ENCODE measurements around the gene KCNIP3.

The KCNIP3 gene

GRCh38 chr2:95311815-95312542 lies 14.8 kb downstream of the KCNIP3 start:
- Mint-ChIP-seq H3K36me3 (ENCODE audit: low read depth) (no peaks in the 10 kb centered on the region), H3K27ac (no peak overlapping the region), H3K4me1 (ENCODE audit: low read depth) (no peaks in the 10 kb centered on the region), H3K27me3 (peaks cover 2% of the 10 kb centered on the region), H3K9me3 (no peaks in the 10 kb centered on the region), H3K4me3 (no peak overlapping the region)

GRCh38 chr2:95312543-95313201 lies 15.5 kb downstream of the KCNIP3 start:
- H3K27me3 Mint-ChIP-seq: peaks cover 2% of the 10 kb centered on the region
- H3K36me3 Mint-ChIP-seq (ENCODE audit: low read depth): no peaks in the 10 kb centered on the region
- H3K4me1 Mint-ChIP-seq (ENCODE audit: low read depth): no peaks in the 10 kb centered on the region
- H3K4me3 Mint-ChIP-seq: no peak overlapping the region
- no peaks in the 10 kb centered on the region for H3K9me3 Mint-ChIP-seq
- H3K27ac Mint-ChIP-seq: no peak overlapping the region

GRCh38 chr2:95313296-95314131 lies 16.4 kb downstream of the KCNIP3 start:
- no peak overlapping the region for H3K27ac Mint-ChIP-seq
- H3K4me3 Mint-ChIP-seq: no peak overlapping the region
- no peaks in the 10 kb centered on the region for H3K4me1 Mint-ChIP-seq (ENCODE audit: low read depth)
- H3K36me3 Mint-ChIP-seq (ENCODE audit: low read depth): no peaks in the 10 kb centered on the region
- peaks cover 2% of the 10 kb centered on the region for H3K27me3 Mint-ChIP-seq
- H3K9me3 Mint-ChIP-seq: no peaks in the 10 kb centered on the region

GRCh38 chr2:95314598-95314963 lies 17.4 kb downstream of the KCNIP3 start:
- Mint-ChIP-seq H3K27ac (no peak overlapping the region), H3K9me3 (no peaks in the 10 kb centered on the region), H3K27me3 (peaks cover 2% of the 10 kb centered on the region), H3K4me3 (no peak overlapping the region), H3K36me3 (ENCODE audit: low read depth) (no peaks in the 10 kb centered on the region), H3K4me1 (ENCODE audit: low read depth) (no peaks in the 10 kb centered on the region)

- Mint-ChIP-seq H3K27ac (no peak overlapping the region), H3K27me3 (peaks cover 2% of the 10 kb centered on the region), H3K4me1 (ENCODE audit: low read depth) (no peaks in the 10 kb centered on the region), H3K9me3 (no peaks in the 10 kb centered on the region), H3K36me3 (ENCODE audit: low read depth) (no peaks in the 10 kb centered on the region), H3K4me3 (no peak overlapping the region)
Measured at GRCh38 chr2:95314964-95315611, 17.9 kb downstream of the KCNIP3 start.

- Mint-ChIP-seq H3K9me3 (no peaks in the 10 kb centered on the region), H3K36me3 (ENCODE audit: low read depth) (no peaks in the 10 kb centered on the region), H3K27me3 (peaks cover 2% of the 10 kb centered on the region), H3K27ac (no peak overlapping the region), H3K4me3 (no peak overlapping the region), H3K4me1 (ENCODE audit: low read depth) (no peaks in the 10 kb centered on the region)
Measured at GRCh38 chr2:95315801-95316411, 18.8 kb downstream of the KCNIP3 start.

GRCh38 chr2:95316466-95317122 lies 19.4 kb downstream of the KCNIP3 start:
- no peaks in the 10 kb centered on the region for H3K9me3 Mint-ChIP-seq
- H3K4me3 Mint-ChIP-seq: no peak overlapping the region
- no peaks in the 10 kb centered on the region for H3K36me3 Mint-ChIP-seq (ENCODE audit: low read depth)
- peaks cover 2% of the 10 kb centered on the region for H3K27me3 Mint-ChIP-seq
- no peaks in the 10 kb centered on the region for H3K4me1 Mint-ChIP-seq (ENCODE audit: low read depth)
- no peak overlapping the region for H3K27ac Mint-ChIP-seq

- Mint-ChIP-seq H3K4me1 (ENCODE audit: low read depth) (no peaks in the 10 kb centered on the region), H3K4me3 (no peak overlapping the region), H3K27ac (no peak overlapping the region), H3K36me3 (ENCODE audit: low read depth) (no peaks in the 10 kb centered on the region), H3K27me3 (peaks cover 2% of the 10 kb centered on the region), H3K9me3 (no peaks in the 10 kb centered on the region)
Measured at GRCh38 chr2:95317123-95317500, 20.0 kb downstream of the KCNIP3 start.

- no peaks in the 10 kb centered on the region for H3K36me3 Mint-ChIP-seq (ENCODE audit: low read depth)
- no peaks in the 10 kb centered on the region for H3K4me1 Mint-ChIP-seq (ENCODE audit: low read depth)
- no peak overlapping the region for H3K27ac Mint-ChIP-seq
Measured at GRCh38 chr2:95317665-95318425, 20.7 kb downstream of the KCNIP3 start.

GRCh38 chr2:95318431-95319220 lies 21.5 kb downstream of the KCNIP3 start:
- Mint-ChIP-seq H3K9me3 (no peaks in the 10 kb centered on the region), H3K4me3 (no peak overlapping the region), H3K27me3 (peaks cover 2% of the 10 kb centered on the region), H3K4me1 (ENCODE audit: low read depth) (no peaks in the 10 kb centered on the region), H3K36me3 (ENCODE audit: low read depth) (no peaks in the 10 kb centered on the region), H3K27ac (no peak overlapping the region)

More at GRCh38 chr2:95317665-95318425, 20.7 kb downstream of the KCNIP3 start:
- no peak overlapping the region for H3K4me3 Mint-ChIP-seq
- peaks cover 2% of the 10 kb centered on the region for H3K27me3 Mint-ChIP-seq
- H3K9me3 Mint-ChIP-seq: no peaks in the 10 kb centered on the region

- Mint-ChIP-seq H3K27ac (no peak overlapping the region), H3K4me3 (no peak overlapping the region)
Measured at GRCh38 chr2:95319481-95320343, 22.6 kb downstream of the KCNIP3 start.

GRCh38 chr2:95320344-95320712 lies 23.2 kb downstream of the KCNIP3 start:
- no peaks in the 10 kb centered on the region for H3K9me3 Mint-ChIP-seq
- no peaks in the 10 kb centered on the region for H3K4me1 Mint-ChIP-seq (ENCODE audit: low read depth)
- H3K27me3 Mint-ChIP-seq: no peaks in the 10 kb centered on the region
- H3K4me3 Mint-ChIP-seq: no peak overlapping the region
- no peaks in the 10 kb centered on the region for H3K36me3 Mint-ChIP-seq (ENCODE audit: low read depth)
- no peak overlapping the region for H3K27ac Mint-ChIP-seq

More at GRCh38 chr2:95319481-95320343, 22.6 kb downstream of the KCNIP3 start:
- Mint-ChIP-seq H3K36me3 (ENCODE audit: low read depth) (no peaks in the 10 kb centered on the region), H3K9me3 (no peaks in the 10 kb centered on the region), H3K27me3 (peaks cover 2% of the 10 kb centered on the region), H3K4me1 (ENCODE audit: low read depth) (no peaks in the 10 kb centered on the region)
